ENCODE results near the gene ZBTB21.

Gene ZBTB21

GRCh38 chr21:42019101-42019605, 9.0 kb upstream of the ZBTB21 start:
- no peak for TF ChIP-seq CTCF (conservative IDR thresholded peaks at IDR 0.05; ENCODE audit: low read depth, low read length)
- Histone ChIP-seq H4K20me1 (ENCODE audit: insufficient read depth) (no peaks in the 10 kb centered on the region), H3K27ac (no peak overlapping the region), H3K4me1 (ENCODE audit: low read depth, poor library complexity, severe bottlenecking) (no peaks in the 10 kb centered on the region), H3K4me3 (IDR thresholded peaks at IDR 0.05; ENCODE audit: insufficient read depth, low read depth, low read length) (no peak overlapping the region), H2AFZ (ENCODE audit: low read depth) (no peak overlapping the region), H3K4me2 (no peak overlapping the region), H3K27me3 (ENCODE audit: insufficient read depth, low read depth) (no peaks in the 10 kb centered on the region), H3K9ac (no peak overlapping the region), H3K36me3 (ENCODE audit: insufficient read depth) (no peaks in the 10 kb centered on the region), H3K79me2 (ENCODE audit: insufficient read depth, low read depth) (no peaks in the 10 kb centered on the region)

DNA sequence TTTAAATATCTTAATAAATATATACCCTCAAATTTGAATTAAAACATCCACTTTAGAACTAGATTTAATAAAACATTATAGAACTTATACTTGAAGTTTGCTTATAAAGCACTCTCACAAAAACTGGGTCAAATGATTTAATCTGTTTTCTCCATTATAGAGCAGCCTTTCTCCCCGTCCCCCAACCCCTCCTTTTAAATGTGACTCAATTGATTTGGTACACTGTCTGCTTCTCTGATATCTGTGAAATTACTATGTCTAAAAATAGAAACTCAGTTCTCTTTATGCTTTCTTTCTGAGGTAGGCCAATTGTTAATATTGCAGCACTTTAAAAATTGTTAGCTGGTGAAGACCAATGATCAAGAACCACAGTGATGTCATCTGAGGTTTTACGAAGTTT, 6.9 kb upstream of the ZBTB21 start:
- peaks cover 2% of the 10 kb centered on the region for H3K4me1 ChIP-seq (ENCODE audit: low read depth, poor library complexity, severe bottlenecking)
- H3K4me2 ChIP-seq: no peak overlapping the region
- TF ChIP-seq CTCF (conservative IDR thresholded peaks at IDR 0.05; ENCODE audit: low read depth, low read length): no peak
- no peaks in the 10 kb centered on the region for H3K36me3 ChIP-seq (ENCODE audit: insufficient read depth)
- H4K20me1 ChIP-seq (ENCODE audit: insufficient read depth): no peaks in the 10 kb centered on the region
- no peak overlapping the region for H3K9ac ChIP-seq
- H3K4me3 ChIP-seq (IDR thresholded peaks at IDR 0.05; ENCODE audit: insufficient read depth, low read depth, low read length): no peak overlapping the region
- no peak overlapping the region for H3K27ac ChIP-seq
- H2AFZ ChIP-seq (ENCODE audit: low read depth): no peak overlapping the region
- H3K27me3 ChIP-seq (ENCODE audit: insufficient read depth, low read depth): no peaks in the 10 kb centered on the region
- H3K79me2 ChIP-seq (ENCODE audit: insufficient read depth, low read depth): no peaks in the 10 kb centered on the region

- Histone ChIP-seq H3K4me1 (ENCODE audit: low read depth, poor library complexity, severe bottlenecking) (peaks cover 7% of the 10 kb centered on the region), H3K79me2 (ENCODE audit: insufficient read depth, low read depth) (no peaks in the 10 kb centered on the region), H3K27me3 (ENCODE audit: insufficient read depth, low read depth) (no peaks in the 10 kb centered on the region), H4K20me1 (ENCODE audit: insufficient read depth) (no peaks in the 10 kb centered on the region), H3K4me2 (no peak overlapping the region), H3K9ac (no peak overlapping the region), H3K27ac (no peak overlapping the region), H3K36me3 (ENCODE audit: insufficient read depth) (no peaks in the 10 kb centered on the region), H3K4me3 (IDR thresholded peaks at IDR 0.05; ENCODE audit: insufficient read depth, low read depth, low read length) (no peak overlapping the region), H2AFZ (ENCODE audit: low read depth) (no peak overlapping the region)
- TF ChIP-seq CTCF (conservative IDR thresholded peaks at IDR 0.05; ENCODE audit: low read depth, low read length): no peak
These were observed 6.3 kb upstream of the ZBTB21 start for GRCh38 chr21:42016364-42016985.

DNA sequence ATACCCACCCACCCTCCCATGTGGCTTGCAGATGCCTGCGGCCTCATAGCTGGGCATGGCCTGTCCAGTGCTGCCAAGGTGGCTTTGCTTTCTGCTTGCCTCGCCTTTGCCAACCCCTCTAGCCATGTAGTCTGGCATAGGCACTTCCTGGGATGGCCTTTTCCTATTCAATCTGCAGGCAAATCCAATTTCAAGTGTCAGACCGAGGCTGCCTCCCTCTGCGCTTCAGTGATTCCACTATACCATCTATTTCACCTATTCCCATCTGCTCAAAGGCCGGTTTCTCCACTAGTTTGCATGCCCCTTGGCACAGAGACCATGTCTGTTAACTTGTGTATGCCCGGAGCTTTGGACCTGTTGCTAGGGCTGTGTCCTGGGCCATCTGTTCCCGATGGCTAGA, 3.8 kb upstream of the ZBTB21 start:
- peaks cover 3% of the 10 kb centered on the region; the same call in 1 of the 2 replicates for H3K79me2 ChIP-seq (ENCODE audit: insufficient read depth, low read depth)
- no peaks in the 10 kb centered on the region for H3K27me3 ChIP-seq (ENCODE audit: insufficient read depth, low read depth)
- H3K4me1 ChIP-seq (ENCODE audit: low read depth, poor library complexity, severe bottlenecking): peaks cover 10% of the 10 kb centered on the region
- no peak overlapping the region for H3K27ac ChIP-seq
- H3K36me3 ChIP-seq (ENCODE audit: insufficient read depth): no peaks in the 10 kb centered on the region
- H2AFZ ChIP-seq (ENCODE audit: low read depth): no peak overlapping the region
- H3K4me2 ChIP-seq: no peak overlapping the region
- TF ChIP-seq CTCF (conservative IDR thresholded peaks at IDR 0.05; ENCODE audit: low read depth, low read length): no peak
- H3K4me3 ChIP-seq (IDR thresholded peaks at IDR 0.05; ENCODE audit: insufficient read depth, low read depth, low read length): no peak overlapping the region
- no peak overlapping the region for H3K9ac ChIP-seq
- H4K20me1 ChIP-seq (ENCODE audit: insufficient read depth): no peaks in the 10 kb centered on the region
